A673 (cell line): ENCODE data around the gene GPRC5D. TPM values are rescaled to one million over a fixed set of nuclear protein-coding genes. Genes with fewer than 3 reads are reported as not detected.

ENCODE experiments used
- BruUV-seq: library from RNA; stranded (reverse); fragments of 400-500 nt; replicated peaks from 2 replicates; lab custom pipeline; 2021; lab: Mats Ljungman, UMichigan
- CTCF ChIA-PET: fragments of 300-600 bp; sonication (Branson Sonifier 250); formaldehyde crosslinking; loops from one replicate; lab custom pipeline; 2022; ENCODE audit warnings: antibody characterized with exemption; lab: Charles Lee
- POLR2A ChIA-PET: fragments of 300-600 bp; sonication (Branson Sonifier 250); formaldehyde crosslinking; loops from one replicate; lab custom pipeline; 2022; ENCODE audit warnings: antibody characterized with exemption; ENCODE audit not compliant: low non-redundant PET; lab: Charles Lee
- DNase-seq: peaks from one replicate; pipeline ENCODE4 v3.0.0-alpha.2; 2015; ENCODE audit warnings: low spot score
- H3K27ac ChIP-seq: fragments of 200-600 bp; sonication (generic); 2 replicates; pipeline ENCODE4 v1.5.1; 2016; ENCODE audit warnings: mixed run types, low read depth, mild to moderate bottlenecking, mixed read lengths, antibody characterized with exemption, low read length; ENCODE audit not compliant: poor library complexity, severe bottlenecking
- H3K27me3 ChIP-seq: fragments of 200-600 bp; sonication (generic); replicated peaks from 2 replicates; pipeline ENCODE4 v1.6.1; 2017; ENCODE audit warnings: mixed run types, low read depth, mild to moderate bottlenecking, mixed read lengths, antibody characterized with exemption, low read length; ENCODE audit not compliant: insufficient read depth, poor library complexity
- H3K36me3 ChIP-seq: fragments of 200-600 bp; sonication (generic); 2 replicates; pipeline ENCODE4 v1.6.1; 2016; ENCODE audit warnings: mixed run types, mild to moderate bottlenecking, mixed read lengths, antibody characterized with exemption, low read length; ENCODE audit not compliant: insufficient read depth, poor library complexity, severe bottlenecking
- H3K4me1 ChIP-seq: fragments of 200-600 bp; sonication (generic); 2 replicates; pipeline ENCODE4 v1.6.1; 2017; ENCODE audit warnings: mixed run types, mild to moderate bottlenecking, mixed read lengths, antibody characterized with exemption, low read length; ENCODE audit not compliant: insufficient read depth, poor library complexity, severe bottlenecking
- H3K4me3 ChIP-seq: fragments of 200-600 bp; sonication (generic); 2 replicates; pipeline ENCODE4 v1.5.1; 2016; ENCODE audit warnings: low read depth, mixed run types, mild to moderate bottlenecking, mixed read lengths, low read length; ENCODE audit not compliant: poor library complexity, severe bottlenecking
- H3K9me3 ChIP-seq: fragments of 200-600 bp; sonication (generic); 2 replicates; pipeline ENCODE4 v1.6.1; 2016; ENCODE audit warnings: mixed run types, low read depth, mild to moderate bottlenecking, mixed read lengths, antibody characterized with exemption, low read length; ENCODE audit not compliant: poor library complexity, severe bottlenecking
- CTCF ChIP-seq: fragments of 300-800, 200-600 bp; sonication (generic); conservative IDR thresholded peaks from 2 replicates; pipeline ENCODE4 v1.5.1; 2017; ENCODE audit warnings: low read depth, mild to moderate bottlenecking, antibody characterized with exemption, low read length, moderate library complexity, mixed read lengths
- EZH2 ChIP-seq: fragments of 200-600 bp; sonication (generic); IDR thresholded peaks from 2 replicates; pipeline ENCODE4 v1.6.1; 2017; ENCODE audit warnings: borderline replicate concordance, low read depth, mild to moderate bottlenecking, mixed read lengths, antibody characterized with exemption, low read length; ENCODE audit not compliant: poor library complexity, severe bottlenecking
- intact Hi-C: fragments of 100-400 bp; cut with micrococcal nuclease; formaldehyde crosslinking; loops from one replicate; pipeline ENCODE4 v1.10.0; 2022; ENCODE audit not compliant: unreplicated experiment
- total RNA-seq: library from RNA; stranded (reverse); gene quantifications from 2 replicates; pipeline ENCODE4 v1.2.3, GENCODE V29; 2021

The GPRC5D gene
- total RNA-seq, 1 experiment from 2014 or later = not detected

- Histone ChIP-seq H3K4me3 (no peak overlapping the region), H3K9me3 (no peaks in the 10 kb centered on the region), H3K36me3 (no peaks in the 10 kb centered on the region), H3K27me3 (no peaks in the 10 kb centered on the region), H3K4me1 (no peaks in the 10 kb centered on the region), H3K27ac (no peak overlapping the region)
- TF ChIP-seq EZH2 (no peak), CTCF (no peak)
- BruUV-seq = no TSS peak
- DNase-seq = no peak
- ChIA-PET POLR2A (no interaction called here), CTCF (no interaction called here)
- intact Hi-C loops = no loop called here
Measured at GRCh38 chr12:12898911-12899511, 53.0 kb downstream of the GPRC5D start.

GRCh38 chr12:12898136-12898717 is 53.7 kb downstream of the GPRC5D start:
- Histone ChIP-seq H3K4me1 (no peaks in the 10 kb centered on the region), H3K36me3 (no peaks in the 10 kb centered on the region), H3K27ac (no peak overlapping the region), H3K4me3 (no peak overlapping the region), H3K27me3 (no peaks in the 10 kb centered on the region), H3K9me3 (no peaks in the 10 kb centered on the region)
- DNase-seq = no peak
- no TSS peak for BruUV-seq
- TF ChIP-seq CTCF (no peak), EZH2 (no peak)
- intact Hi-C loops = no loop called here
- ChIA-PET POLR2A (no interaction called here), CTCF (no interaction called here)

- BruUV-seq = no TSS peak
- Histone ChIP-seq H3K4me1 (no peaks in the 10 kb centered on the region), H3K36me3 (no peaks in the 10 kb centered on the region), H3K9me3 (no peaks in the 10 kb centered on the region), H3K4me3 (no peak overlapping the region), H3K27ac (no peak overlapping the region), H3K27me3 (no peaks in the 10 kb centered on the region)
- DNase-seq = no peak
- TF ChIP-seq CTCF (no peak), EZH2 (no peak)
- CTCF ChIA-PET = no interaction called here
- POLR2A ChIA-PET = no interaction called here
- intact Hi-C loops = no loop called here
Measured at GRCh38 chr12:12897302-12897701, 54.7 kb downstream of the GPRC5D start.
